ENCODE measurements around the gene ITPKB.

Gene ITPKB

GRCh38 chr1:226682871-226683814 lies 55.9 kb downstream of the ITPKB start:
- no peak for DNase-seq

DNA sequence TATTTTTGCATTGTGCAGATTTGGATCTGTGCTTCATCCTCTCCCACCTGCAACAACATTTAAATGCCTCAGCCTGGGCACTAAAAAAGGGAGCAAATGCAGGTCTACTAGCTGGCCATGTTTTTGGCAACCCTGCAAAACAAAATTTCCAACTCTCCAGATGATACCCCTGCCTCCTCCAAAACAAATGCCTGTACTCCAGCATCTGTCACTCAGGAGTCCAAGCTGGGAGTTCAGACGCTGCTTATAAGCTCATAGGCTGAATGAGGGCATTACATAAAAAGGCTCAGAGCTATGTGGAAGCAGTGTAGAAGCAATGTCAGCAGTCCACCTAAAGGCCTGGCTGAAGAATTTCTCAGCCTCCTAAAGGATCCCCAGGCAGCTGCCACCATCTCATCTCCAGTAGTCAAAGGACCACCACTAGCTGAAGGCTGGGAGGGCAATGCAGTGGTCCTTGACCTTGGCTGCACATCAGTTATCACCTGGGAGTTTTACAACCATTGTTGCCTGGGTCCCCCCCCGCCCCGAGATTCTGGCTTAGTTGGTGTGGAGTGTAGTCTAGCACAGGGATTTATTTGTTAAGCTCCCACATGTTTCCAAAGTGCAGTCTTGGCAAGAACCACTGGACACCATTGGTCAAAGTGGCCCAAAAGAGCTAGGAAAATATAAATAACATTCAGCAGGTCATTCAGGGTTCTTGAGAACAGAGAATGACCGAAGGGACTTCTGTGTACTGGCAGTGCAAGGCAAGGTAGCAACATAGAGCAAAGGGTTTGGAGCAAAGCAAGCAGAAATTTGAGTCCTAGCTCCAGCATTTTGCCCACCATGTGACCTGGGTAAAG lies 57.2 kb downstream of the ITPKB start:
- DNase-seq = no peak

DNA sequence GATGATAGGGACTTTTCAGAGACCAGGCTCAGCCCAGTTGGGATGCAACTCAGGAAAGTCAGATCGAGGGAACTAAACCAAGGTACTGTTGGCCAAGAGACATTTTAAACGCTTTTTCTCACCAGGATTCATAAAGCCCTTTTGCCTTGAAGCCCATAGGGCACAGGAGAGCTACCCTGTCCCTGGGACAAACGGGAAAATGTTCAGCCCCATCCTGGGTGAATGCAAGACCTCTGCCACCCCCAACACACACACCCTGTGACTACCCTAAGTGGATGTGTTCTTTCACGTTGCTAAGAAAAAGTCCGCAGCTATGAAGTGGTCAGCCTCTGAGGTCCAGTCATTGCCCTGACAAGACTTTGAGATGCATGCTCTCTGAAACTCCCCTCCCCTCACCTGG lies 58.4 kb downstream of the ITPKB start:
- no peak for DNase-seq

GRCh38 chr1:226679853-226680516 lies 59.1 kb downstream of the ITPKB start:
- peak; percentile 67 for DNase-seq

GRCh38 chr1:226679262-226679661 lies 59.8 kb downstream of the ITPKB start:
- DNase-seq = peak; percentile 26

DNA sequence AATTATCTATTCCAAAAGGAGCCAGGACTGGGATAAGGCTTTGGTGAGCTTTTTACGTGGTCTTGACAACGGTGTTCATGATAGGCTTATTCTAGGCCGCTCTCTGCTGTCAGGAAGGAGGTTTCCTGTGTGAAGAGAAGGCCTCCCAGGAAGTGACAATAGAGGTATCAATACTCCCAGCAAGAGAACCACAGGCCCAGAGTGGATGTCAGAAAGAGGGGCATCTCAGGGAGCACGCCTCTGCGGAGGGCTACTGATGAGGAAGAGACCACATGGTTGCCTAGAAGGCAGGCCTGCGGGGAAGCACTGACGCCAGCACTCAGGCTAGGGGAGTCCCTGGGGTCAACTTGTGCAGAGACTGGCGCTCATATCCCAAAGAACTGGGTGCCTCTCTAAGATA lies 60.4 kb downstream of the ITPKB start:
- peak; percentile 3 for DNase-seq

DNA sequence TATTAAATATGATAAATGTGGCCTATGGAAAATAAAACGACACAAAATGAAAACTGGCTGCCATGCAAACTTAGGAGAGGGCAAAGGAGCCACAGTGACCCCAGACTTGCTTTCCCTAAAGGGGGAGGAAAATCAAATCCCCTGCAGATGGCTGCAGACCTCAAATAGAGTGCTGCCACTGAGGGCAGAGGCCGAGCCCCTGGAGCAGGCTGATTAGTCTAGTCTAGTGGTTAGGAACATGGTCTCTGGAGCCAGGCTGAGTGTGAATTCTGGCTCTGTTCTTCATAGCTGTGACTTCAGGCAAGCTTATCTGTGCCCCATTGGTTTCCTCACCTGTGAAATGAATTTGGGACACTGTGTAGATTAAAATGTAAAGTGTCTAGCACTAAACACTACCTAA lies 60.8 kb downstream of the ITPKB start:
- no peak for DNase-seq

GRCh38 chr1:226677027-226678020 lies 61.8 kb downstream of the ITPKB start:
- DNase-seq = peak; percentile 82

DNA sequence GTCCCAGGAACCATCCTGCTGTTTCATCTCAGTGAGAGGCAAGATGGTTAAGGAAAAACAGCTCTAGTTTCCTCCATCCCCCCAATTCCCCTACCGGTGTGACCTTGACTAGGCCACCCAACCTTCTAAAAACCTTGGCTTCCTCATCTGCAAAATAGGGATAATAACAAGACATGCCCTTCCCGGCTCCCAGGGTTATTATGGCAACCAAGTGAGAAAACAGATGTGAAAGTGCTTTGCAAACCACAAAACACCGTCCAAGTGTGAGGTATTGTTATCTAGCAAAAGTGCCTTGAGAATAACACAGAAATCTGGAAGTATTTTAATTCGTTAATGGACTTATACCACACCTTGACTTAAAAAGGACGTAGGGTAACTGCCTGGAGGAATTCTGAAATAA lies 62.7 kb downstream of the ITPKB start:
- DNase-seq = peak; percentile 3

- DNase-seq = no peak
Measured at GRCh38 chr1:226675715-226676357, 63.2 kb downstream of the ITPKB start.

DNA sequence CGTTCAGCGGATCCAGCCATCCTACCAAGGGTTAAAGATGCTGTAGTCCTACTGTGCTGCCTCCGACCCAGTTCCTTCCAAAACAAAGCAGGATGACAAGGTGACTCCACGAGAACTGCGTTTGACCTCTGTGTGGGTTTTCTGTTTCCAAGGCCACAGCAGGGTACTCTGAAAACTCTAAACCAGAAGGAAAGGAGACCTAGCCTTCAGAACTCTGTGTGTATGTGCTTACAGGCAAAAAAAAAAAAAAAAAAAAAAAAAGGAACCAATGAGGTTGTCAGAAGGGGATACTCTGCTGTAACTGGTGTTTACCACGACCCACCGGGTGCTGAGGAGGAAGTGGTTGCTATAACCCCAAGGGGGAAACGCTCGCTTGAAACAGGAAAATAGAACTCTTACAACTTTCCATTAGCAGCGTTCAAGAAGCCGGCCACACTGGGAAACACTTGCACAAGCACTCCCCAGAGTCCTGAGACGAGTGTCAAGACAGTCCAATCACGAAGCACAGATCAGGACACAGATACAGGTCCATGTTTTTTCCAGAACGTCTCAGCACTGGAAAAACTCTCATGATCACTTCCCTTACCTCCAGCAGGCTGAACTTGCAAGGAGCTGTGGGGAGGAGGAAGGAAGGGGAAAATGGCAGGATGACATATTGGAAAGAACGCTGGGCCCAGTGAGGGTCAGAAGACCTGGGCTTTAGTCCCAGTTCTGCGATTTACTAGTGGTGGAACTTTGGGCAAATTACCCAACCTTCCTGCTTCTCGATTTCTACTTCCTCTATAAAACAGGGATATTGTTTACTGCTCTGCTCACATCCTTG lies 64.0 kb downstream of the ITPKB start:
- peak; percentile 99 for DNase-seq

DNA sequence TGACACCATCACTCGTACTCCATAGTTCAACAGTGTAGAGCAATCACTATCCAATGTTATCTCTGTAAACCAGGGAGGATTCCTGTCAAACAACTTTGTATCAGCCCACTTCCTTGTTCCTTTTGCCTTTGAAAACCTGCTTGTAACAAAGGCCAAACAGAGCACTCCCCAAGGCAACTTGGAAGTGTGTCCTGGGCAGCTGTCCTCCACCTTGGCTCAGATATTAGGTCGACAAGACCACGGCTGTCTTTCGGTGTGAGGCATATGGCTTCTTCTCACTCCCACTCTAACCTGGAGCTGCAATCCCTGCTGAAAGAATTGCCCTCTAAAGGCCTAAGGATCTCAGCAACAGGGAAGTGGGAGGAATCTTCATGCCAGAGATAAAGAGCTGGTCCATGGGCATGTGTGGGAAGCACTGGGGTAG lies 66.7 kb downstream of the ITPKB start:
- no peak for DNase-seq

GRCh38 chr1:226671277-226671676 lies 67.8 kb downstream of the ITPKB start:
- DNase-seq = no peak

- DNase-seq = no peak
Measured at GRCh38 chr1:226670073-226670472, 69.0 kb downstream of the ITPKB start.

GRCh38 chr1:226668173-226668560 lies 70.9 kb downstream of the ITPKB start:
- no peak for DNase-seq

DNA sequence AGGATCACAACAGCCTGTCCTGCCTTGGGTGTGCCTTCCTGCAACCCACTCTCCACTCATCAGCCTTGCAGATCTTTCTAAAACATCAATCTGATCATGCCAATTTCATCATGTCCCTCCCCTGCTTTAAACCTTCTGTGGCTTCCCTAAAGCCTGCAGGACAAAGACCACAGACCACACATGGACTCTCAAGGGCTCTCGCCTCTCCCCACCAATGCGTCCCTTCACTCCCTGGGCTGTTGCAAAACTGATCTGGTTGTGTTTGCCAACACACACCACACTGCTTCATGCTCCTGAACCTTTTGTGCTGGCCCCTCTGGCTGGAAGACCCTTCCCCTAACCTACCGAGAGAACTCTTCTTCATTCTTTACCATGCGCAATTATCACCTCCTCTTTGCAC lies 72.4 kb downstream of the ITPKB start:
- peak; percentile 50 for DNase-seq

DNA sequence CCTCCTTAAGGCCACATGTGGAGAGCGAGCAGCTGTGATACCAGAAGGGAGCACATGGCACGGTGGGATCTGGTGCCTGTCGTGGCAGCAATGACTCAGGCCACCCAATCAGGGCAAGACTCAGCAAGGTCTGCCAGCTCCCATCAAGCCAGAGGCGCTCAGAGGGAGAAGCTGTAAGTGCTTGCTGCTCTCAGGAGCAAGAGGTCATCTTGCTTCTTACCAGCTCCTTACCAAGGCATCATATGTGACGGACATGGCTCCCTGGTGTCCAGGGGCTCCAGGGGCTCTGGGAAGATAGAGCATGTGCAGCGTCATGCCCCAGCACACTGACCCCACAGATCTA lies 72.9 kb downstream of the ITPKB start:
- DNase-seq = no peak

DNA sequence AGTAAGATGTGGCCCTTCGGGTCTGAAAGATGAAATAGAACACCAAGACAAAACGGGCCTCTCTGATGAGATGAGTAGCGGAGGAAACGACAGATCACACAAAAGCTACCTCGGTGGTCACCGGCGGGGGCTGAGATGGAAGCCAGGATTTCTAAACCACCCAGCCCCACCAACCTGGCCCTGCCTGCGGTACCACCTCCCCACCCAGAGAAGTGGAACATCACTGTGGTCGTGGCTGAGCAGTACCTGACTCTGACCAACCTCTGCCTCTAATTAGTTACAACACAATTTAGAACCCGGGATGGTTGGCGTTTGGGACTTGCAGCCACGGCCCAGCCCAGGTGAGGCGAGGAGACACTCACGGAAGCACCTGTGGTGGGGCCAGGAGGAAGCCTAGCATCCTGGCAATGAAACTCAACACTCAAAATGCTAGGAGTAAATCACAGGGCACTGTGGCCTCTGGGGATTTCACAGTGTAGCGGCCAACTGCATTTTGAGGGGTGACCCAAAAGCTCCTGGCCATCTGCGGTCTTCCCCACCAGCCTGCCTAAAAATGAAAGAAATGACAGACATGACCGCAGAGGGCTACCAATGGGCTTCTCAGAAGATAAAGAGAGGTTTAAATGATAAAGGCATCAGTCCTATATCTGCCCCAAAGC lies 73.4 kb downstream of the ITPKB start:
- DNase-seq = no peak

GRCh38 chr1:226664413-226665101 lies 74.5 kb downstream of the ITPKB start:
- no peak for DNase-seq

DNA sequence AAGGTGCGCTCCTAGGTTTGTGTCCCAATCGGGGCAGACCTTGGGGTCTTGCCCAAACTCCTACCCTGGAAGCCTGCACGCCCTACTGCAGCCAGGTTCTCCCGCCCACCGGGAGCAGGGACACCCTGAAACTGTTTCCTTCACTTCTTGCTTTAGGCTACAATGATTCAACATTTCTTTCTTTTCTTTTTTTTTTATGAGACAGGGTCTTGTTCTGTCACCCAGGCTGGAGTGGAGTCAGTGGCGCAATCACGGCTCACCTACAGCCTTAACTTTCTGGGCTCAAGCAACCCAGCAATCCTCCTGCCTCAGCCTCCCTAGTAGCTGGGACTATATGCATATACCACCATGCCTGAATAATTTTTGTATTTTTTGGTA lies 75.8 kb downstream of the ITPKB start:
- no peak for DNase-seq
